ENCODE measurements around the gene IST1. TPM values are rescaled to one million over a fixed set of nuclear protein-coding genes. Genes with fewer than 3 reads are reported as not detected.
"Not testable (repeated sequence)": the region's sequence is repeated elsewhere in the genome, so short reads cannot be mapped to it uniquely, and the experiment has no call there.

Gene IST1
- polyA plus RNA-seq, 6 donors from 2014 or later = 138 to 178 (median 155) TPM

DNA sequence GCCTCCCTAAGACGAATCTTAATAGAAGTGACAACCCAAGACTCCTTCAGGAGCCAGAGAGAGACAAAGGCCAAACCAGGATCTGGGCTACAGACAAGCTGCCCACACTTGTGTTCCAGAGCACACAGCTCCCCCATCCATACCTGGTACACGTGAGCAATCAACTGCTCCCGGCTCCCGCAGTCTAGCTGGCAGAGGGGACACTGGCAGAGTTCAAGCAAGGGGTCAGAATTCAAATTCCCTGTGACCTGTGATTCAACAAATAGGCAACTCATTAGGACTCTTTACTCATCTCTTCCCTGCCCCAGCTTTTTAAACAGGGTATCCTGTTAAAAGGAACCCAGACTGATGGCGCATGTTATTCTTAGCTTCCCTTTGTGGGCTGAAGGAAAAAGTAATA lies 31.3 kb upstream of the IST1 start:
- Mint-ChIP-seq H3K36me3 (peaks cover 10 to 11% of the 10 kb centered on the region in 2 donors), H3K4me3 (no peak overlapping the region), H3K9me3 (no peaks in the 10 kb centered on the region), H3K27ac (peak overlapping the region in 2 of 6 donors; percentile 21 to 22), H3K4me1 (peaks cover under 1 to 5% (median 5%) of the 10 kb centered on the region in 3 donors), H3K27me3 (no peaks in the 10 kb centered on the region)
- ATAC-seq (ENCODE audit: low read depth in 2 of 2) (no peak), DNase-seq (no peak)

DNA sequence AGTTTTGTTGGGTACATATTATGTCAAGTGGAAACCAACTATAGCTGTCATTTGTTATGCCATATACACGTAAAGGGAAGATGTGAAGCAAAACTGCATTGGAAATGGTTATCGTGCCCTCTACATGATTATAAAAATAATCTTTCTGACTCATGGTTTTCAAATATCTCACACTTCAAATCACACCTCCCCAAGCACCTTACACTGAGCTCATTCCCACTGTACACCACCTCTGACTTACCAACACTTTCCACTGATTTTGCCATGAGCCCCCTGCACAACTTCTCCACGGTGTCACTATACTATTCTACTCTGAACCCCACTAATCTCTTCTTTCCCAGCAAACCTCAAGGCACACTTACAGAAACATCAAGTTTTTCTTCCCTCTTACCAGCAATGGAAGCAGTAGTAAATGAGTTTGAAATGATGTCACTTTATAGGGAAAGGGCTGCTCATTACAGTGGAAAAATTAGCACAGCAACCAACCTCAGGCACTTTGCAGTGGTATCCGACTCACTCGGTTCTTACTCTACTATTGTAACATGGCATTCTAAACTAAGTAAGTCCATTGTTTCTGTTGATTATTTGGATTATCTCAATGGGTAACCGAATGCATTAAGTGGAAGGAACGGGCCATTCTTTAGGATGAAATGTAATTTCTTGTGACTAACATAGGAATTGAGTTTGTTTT lies 30.0 kb upstream of the IST1 start:
- H3K9me3 Mint-ChIP-seq = no peaks in the 10 kb centered on the region
- H3K4me3 Mint-ChIP-seq = no peak overlapping the region
- no peak for DNase-seq
- peak overlapping the region in 4 of 6 donors; percentile 2 to 70 (median 34) for H3K27ac Mint-ChIP-seq
- H3K27me3 Mint-ChIP-seq = no peaks in the 10 kb centered on the region
- ATAC-seq (ENCODE audit: low read depth in 2 of 2) = no peak
- H3K36me3 Mint-ChIP-seq = peaks cover 3 to 5% of the 10 kb centered on the region in 2 donors
- peaks cover 0 to 9% (median 3%) of the 10 kb centered on the region in 3 donors for H3K4me1 Mint-ChIP-seq

DNA sequence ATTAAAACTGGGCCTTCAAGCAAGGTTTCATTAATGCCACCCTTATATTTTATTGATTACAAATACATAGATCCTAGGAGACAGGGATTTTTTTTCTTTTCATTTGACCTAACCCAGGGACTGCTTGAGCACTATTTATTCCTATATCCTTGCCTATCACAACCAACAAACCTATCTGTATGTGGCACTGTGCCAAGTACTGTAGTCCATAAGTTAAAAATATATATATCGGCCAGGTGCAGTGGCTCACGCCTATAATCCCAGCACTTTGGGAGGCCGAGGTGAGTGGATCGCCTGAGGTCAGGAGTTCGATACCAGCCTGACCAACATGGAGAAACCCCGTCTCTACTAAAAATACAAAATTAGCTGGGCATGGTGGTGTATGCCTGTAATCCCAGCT lies 28.2 kb upstream of the IST1 start:
- not testable (repeated sequence) for DNase-seq; ATAC-seq (ENCODE audit: low read depth in 2 of 2); H3K9me3 Mint-ChIP-seq; H3K4me3 Mint-ChIP-seq; H3K27me3 Mint-ChIP-seq; H3K36me3 Mint-ChIP-seq; H3K4me1 Mint-ChIP-seq
- peak overlapping the region in 1 of 6 donors; percentile 58 for H3K27ac Mint-ChIP-seq

DNA sequence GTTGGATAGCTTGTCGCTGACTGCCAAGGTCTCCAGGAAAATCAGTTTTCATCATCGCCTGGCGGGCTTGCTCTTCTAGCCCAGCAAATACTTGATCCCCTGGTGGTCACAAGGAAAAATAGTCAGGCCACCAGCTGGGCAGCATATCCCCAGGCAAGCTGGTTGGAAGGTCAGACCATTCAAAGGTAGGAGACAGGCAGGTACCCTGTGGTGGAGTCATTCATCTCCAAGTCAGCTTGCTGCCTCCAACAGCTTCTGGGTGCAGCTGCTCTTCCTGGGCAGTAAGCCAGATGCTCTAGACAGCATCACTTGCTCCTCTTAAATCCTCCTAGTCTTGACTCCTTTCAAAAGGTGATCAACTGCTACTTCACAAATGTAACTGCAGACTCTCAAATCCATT lies 27.4 kb upstream of the IST1 start:
- peaks cover 0 to 8% (median 3%) of the 10 kb centered on the region in 3 donors for H3K4me1 Mint-ChIP-seq
- H3K36me3 Mint-ChIP-seq = peaks cover 0 to 5% of the 10 kb centered on the region in 2 donors
- H3K4me3 Mint-ChIP-seq = no peak overlapping the region

DNA sequence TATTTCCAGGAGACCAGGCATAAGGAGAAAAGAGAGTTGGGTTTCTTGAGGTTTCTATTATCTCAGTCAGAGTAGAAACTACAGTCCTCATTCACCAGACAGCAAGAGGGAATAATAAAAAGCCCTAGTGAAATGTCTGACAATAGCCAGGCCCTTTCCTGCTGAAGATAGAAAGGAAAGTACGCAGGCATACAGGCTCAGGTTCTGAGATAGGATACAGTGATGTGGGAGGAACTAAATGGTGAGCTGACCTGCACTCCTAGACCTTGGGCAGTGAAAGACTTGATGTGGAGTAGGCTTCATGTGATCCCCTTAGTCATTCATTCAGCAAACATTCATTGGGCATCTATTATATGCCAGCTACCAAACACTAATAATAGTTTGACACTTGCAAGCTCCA lies 26.2 kb upstream of the IST1 start:
- peaks cover 0 to 5% of the 10 kb centered on the region in 2 donors for H3K36me3 Mint-ChIP-seq
- DNase-seq = no peak
- H3K4me3 Mint-ChIP-seq = no peak overlapping the region
- no peaks in the 10 kb centered on the region for H3K9me3 Mint-ChIP-seq
- H3K27me3 Mint-ChIP-seq = no peaks in the 10 kb centered on the region
- ATAC-seq (ENCODE audit: low read depth in 2 of 2) = no peak
- no peak overlapping the region for H3K27ac Mint-ChIP-seq
- peaks cover 0 to 8% (median 3%) of the 10 kb centered on the region in 3 donors for H3K4me1 Mint-ChIP-seq

More for the DNA sequence above, 27.4 kb upstream of the IST1 start:
- Mint-ChIP-seq H3K27me3 (no peaks in the 10 kb centered on the region), H3K9me3 (no peaks in the 10 kb centered on the region), H3K27ac (no peak overlapping the region)
- no peak for ATAC-seq (ENCODE audit: low read depth in 2 of 2)
- DNase-seq = no peak

DNA sequence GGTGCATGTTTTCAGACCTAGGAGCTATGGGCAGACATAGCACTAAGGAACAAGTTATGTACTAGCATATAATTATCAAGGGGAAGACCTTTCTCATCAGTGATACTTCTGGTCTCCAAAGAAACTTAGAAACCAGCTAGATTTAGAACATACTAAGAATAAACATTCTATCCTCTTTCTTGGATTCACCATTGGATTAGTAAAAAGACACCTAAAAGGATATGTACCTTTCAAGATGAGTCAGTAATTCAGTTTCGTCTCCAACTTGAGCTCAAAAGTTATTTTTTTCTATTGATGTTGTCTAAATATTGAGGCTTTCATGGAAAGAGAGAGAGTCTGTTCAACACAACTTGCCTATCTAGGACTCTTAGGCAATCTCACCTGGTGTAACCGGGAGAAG lies 24.5 kb upstream of the IST1 start:
- peaks cover 0 to 5% of the 10 kb centered on the region in 2 donors for H3K36me3 Mint-ChIP-seq
- no peak overlapping the region for H3K27ac Mint-ChIP-seq
- H3K4me3 Mint-ChIP-seq = no peak overlapping the region
- H3K27me3 Mint-ChIP-seq = no peaks in the 10 kb centered on the region
- no peak for DNase-seq
- no peaks in the 10 kb centered on the region for H3K9me3 Mint-ChIP-seq
- H3K4me1 Mint-ChIP-seq = peaks cover 0 to 8% (median 3%) of the 10 kb centered on the region in 3 donors
- ATAC-seq (ENCODE audit: low read depth in 2 of 2) = no peak

DNA sequence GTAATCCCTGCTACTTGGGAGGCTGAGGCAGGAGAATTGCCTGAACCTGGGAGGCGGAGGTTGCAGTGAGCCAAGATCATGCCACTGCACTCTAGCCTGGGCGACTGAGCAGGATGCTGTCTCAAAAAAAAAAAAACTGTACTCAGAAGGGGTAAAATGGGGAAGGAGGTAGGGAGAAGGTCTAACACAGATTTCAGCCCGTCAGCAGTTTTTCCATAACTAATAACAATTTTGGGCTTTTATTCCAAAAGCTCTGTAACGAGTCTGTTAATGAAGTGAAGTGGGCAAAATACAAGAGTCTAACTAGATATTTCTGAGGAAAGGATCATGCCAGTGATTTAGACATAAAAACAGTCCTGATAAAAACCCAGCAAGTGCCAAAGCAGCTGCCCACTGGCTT lies 22.1 kb upstream of the IST1 start:
- H3K9me3 Mint-ChIP-seq = no peaks in the 10 kb centered on the region
- H3K4me3 Mint-ChIP-seq = no peak overlapping the region
- ATAC-seq (ENCODE audit: low read depth in 2 of 2) = no peak
- peaks cover 0 to 13% (median 3%) of the 10 kb centered on the region in 3 donors for H3K4me1 Mint-ChIP-seq
- peaks cover 4 to 6% of the 10 kb centered on the region in 2 donors for H3K36me3 Mint-ChIP-seq
- H3K27me3 Mint-ChIP-seq = no peaks in the 10 kb centered on the region
- no peak for DNase-seq
- peak overlapping the region in 3 of 6 donors; percentile 57 to 89 (median 75) for H3K27ac Mint-ChIP-seq

DNA sequence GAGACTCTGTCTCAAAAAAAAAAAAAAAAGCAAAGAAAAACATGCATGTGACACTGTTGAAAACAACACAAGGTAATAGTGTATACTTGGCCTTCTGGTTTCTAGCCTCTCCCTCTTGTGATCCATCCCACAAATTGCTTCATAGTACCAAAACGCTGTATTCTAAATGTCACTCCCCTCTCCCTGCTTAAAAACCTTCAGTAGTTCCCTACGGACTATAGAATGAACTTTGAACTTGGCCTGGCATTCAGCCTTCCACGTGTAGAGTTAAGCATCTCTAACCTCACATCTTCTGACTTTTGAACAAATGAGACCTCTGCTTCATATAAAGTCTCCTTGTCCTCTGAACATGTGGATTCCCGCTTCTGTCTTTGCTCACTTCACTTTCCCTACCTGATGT lies 16.4 kb upstream of the IST1 start:
- peaks cover 32 to 45% (median 41%) of the 10 kb centered on the region in 3 donors for H3K4me1 Mint-ChIP-seq
- H3K27me3 Mint-ChIP-seq = no peaks in the 10 kb centered on the region
- no peak for DNase-seq
- H3K9me3 Mint-ChIP-seq = no peaks in the 10 kb centered on the region
- no peak for ATAC-seq (ENCODE audit: low read depth in 2 of 2)
- peak overlapping the region in 3 of 6 donors; percentile 14 to 33 (median 30) for H3K27ac Mint-ChIP-seq
- H3K36me3 Mint-ChIP-seq = peaks cover 17 to 22% of the 10 kb centered on the region in 2 donors
- no peak overlapping the region for H3K4me3 Mint-ChIP-seq

DNA sequence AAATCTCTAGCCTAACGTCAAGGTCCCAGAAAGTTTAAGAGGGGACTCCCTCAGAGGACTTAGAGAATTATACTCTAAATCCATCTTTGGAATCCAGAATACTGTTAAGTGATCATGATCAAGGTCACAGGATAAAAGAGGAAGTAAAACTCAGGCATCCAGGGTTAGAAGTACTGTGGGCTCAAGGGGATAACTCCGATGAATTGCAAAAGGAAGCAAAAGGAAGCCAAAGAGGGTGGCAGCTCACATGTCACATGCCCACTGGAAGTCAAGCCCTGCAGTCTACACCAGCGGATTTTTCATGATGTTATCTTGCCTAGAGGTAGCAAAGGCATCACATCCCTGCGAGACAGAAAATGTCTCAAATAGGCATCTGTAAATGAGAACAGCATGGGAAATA lies 15.2 kb upstream of the IST1 start:
- DNase-seq (no peak), ATAC-seq (ENCODE audit: low read depth in 2 of 2) (no peak)
- no peaks in the 10 kb centered on the region for H3K27me3 Mint-ChIP-seq
- H3K27ac Mint-ChIP-seq = peak overlapping the region in 5 of 6 donors; percentile 3 to 93 (median 24)
- H3K4me3 Mint-ChIP-seq = peak overlapping the region in 3 of 8 donors; percentile 50 to 90 (median 73)
- peaks cover 17 to 22% of the 10 kb centered on the region in 2 donors for H3K36me3 Mint-ChIP-seq
- H3K9me3 Mint-ChIP-seq = no peaks in the 10 kb centered on the region
- peaks cover 40 to 51% (median 48%) of the 10 kb centered on the region in 3 donors for H3K4me1 Mint-ChIP-seq

DNA sequence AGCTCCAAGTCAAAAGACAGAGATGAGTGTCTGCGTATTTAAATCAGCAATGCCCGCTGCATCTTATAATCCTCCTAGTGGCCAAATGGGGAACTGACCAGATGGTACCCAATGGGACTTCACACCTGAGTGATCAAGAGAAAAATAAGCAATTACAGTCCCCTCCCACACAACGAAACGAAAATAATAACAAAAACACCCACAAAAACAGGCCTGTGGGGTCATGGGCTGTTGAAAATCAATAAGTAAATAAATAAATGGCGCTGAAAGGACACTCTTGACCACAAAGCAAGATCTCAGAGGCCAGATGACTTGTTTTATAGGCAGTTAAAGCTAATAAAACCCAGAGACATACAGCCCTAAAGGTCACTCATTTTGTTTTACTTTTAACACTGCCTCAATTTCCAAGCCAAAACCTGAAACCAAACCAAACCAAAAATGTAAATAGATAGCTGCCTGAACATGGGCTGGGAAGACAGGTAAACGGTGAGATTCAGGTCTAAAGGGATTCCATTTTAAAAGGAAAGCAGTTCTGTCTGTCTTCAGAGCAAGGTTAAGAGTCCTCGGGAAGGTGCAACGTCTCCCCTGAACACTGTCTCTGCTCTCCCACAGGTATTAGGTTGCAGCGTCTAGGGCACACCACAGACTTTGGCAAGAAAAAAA lies 12.7 kb upstream of the IST1 start:
- H3K27me3 Mint-ChIP-seq = no peaks in the 10 kb centered on the region
- peak; percentile 42 to 51 for ATAC-seq (ENCODE audit: low read depth in 2 of 2)
- no peaks in the 10 kb centered on the region for H3K9me3 Mint-ChIP-seq
- peak overlapping the region; percentile 88 to 99 (median 98) for H3K27ac Mint-ChIP-seq
- peaks cover 13 to 16% of the 10 kb centered on the region in 2 donors for H3K36me3 Mint-ChIP-seq
- peak; percentile 79 for DNase-seq
- H3K4me1 Mint-ChIP-seq = peaks cover 44 to 53% (median 50%) of the 10 kb centered on the region in 3 donors
- H3K4me3 Mint-ChIP-seq = peak overlapping the region; percentile 86 to 97 (median 94)

DNA sequence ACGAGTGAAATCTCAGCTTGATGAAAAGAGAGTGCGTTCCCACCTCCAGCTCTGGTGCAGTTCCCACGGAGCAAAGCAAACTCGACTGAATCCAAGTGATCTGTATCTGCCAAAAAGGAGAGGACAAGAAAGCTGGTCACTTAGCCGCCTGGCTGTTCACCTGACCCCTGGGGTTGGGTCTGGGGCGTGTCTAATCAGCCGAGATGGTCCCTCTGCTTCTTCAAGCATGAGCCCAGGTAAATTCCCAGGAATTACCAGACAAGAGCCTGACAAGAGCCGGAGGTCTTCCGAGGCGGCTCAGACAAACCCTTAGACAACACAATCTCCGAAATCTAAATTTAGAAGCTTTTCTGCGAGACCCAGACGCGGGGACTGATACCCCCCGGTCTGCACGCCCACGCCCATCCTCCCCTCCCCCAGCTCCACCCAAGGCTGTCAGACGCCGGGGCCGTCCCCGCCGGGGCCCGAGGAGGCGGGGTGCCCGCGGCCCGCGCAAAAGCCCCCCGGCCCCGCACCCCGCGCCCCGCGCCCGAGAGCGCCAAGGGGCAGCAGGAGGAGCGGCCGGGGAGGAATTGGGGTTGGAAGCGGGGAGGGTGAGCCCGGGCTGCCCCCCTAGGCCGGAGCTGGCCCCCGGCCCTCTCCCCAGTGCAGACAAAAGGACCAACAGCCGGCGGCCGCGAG lies 12.0 kb upstream of the IST1 start:
- Mint-ChIP-seq H3K36me3 (peaks cover 13 to 16% of the 10 kb centered on the region in 2 donors), H3K9me3 (no peaks in the 10 kb centered on the region), H3K27me3 (no peaks in the 10 kb centered on the region), H3K4me1 (peaks cover 44 to 53% (median 50%) of the 10 kb centered on the region in 3 donors), H3K4me3 (peak overlapping the region; percentile 90 to 97 (median 94)), H3K27ac (peak overlapping the region; percentile 88 to 99 (median 98))
- DNase-seq (peak; percentile 78), ATAC-seq (ENCODE audit: low read depth in 2 of 2) (peak; percentile 47 to 55)

DNA sequence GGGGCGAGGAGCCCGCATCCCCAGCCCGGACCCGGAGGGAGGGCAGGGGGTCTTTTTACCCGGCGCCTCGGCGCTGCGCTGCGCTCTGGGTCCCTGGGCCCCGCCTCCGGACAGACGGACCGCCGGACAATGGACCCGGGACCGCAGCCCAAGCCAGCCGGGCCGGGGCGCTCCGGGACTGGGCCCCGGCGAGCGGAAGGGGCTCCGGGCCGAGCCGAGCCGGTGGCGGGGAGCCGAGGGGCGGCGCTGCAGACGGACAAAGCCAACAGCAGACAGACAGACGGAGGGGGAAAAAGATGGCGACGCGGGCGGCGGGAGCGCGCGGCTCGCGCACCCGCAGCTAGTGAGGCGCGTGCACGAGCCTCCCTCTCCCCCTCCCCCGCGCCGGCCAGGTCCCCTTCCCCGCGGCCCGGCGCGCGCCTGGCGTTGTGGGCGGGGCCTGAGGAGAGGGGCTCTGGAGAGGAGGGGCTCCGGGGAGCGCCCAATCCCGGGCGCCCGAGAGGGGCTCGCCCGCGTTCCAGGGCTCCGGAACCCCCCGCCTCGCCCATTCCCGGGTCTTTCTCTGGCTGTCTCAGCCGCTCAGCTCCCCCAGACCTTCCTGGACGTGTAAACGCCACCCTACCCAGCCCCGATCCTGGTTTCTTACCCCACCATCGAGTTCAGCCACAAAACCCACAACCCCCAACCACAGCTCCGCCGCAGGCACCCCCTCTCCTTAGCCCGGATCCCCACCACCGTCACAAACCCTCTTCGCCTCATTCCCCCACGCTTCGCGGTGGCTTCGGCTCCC lies 11.3 kb upstream of the IST1 start, which contains the start of gene ZNF821:
TSS of gene ZNF821 (minus strand) at position 334 of the 790 bp plus-strand sequence. CDS start 4,236 bp downstream, outside the sequence.
- H3K27me3 Mint-ChIP-seq = no peaks in the 10 kb centered on the region
- H3K4me3 Mint-ChIP-seq = peak within 1 kb of the TSS; percentile 92 to 99 (median 96)
- DNase-seq (peak; percentile 78), ATAC-seq (ENCODE audit: low read depth in 2 of 2) (peak; percentile 54 to 60)
- H3K27ac Mint-ChIP-seq = peak within 1 kb of the TSS; percentile 97 to 99 (median 98)
- no peaks in the 10 kb centered on the region for H3K9me3 Mint-ChIP-seq
- peaks cover 42 to 51% (median 47%) of the 10 kb centered on the region in 3 donors for H3K4me1 Mint-ChIP-seq
- H3K36me3 Mint-ChIP-seq = peaks cover 9 to 10% of the 10 kb centered on the region in 2 donors

DNA sequence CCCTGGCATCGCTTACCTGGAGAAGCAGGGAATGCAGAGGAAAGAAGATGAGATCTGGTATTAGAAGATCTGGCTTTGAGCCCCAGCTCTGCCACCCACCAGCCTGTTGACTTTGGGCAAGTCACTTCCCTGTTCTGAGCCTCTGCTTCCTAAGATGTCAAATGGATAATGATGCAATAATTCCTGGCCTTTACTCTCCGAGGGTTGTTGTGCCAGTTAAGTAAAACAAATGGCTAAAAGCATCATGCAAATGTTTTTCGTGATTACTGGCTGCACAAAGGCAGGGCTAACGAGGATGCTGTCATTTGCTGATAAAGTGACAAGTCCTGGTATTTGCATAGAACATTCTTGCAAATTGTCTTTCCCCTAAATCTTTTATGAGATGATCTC lies 10.1 kb upstream of the IST1 start:
- H3K9me3 Mint-ChIP-seq = no peaks in the 10 kb centered on the region
- H3K4me3 Mint-ChIP-seq = peak overlapping the region; percentile 92 to 99 (median 96)
- H3K27ac Mint-ChIP-seq = peak overlapping the region; percentile 39 to 98 (median 96)
- H3K4me1 Mint-ChIP-seq = peaks cover 31 to 41% (median 35%) of the 10 kb centered on the region in 3 donors
- ATAC-seq (ENCODE audit: low read depth in 2 of 2) (no peak), DNase-seq (no peak)
- H3K36me3 Mint-ChIP-seq = no peaks in the 10 kb centered on the region
- H3K27me3 Mint-ChIP-seq = no peaks in the 10 kb centered on the region

Measured in naive B cell (primary cell).